Coronary artery (tissue), 2 donors: Measurements from ENCODE around the gene MACROH2A1.

ENCODE experiments used
- DNase-seq: peaks from one replicate; pipeline ENCODE4 v3.0.0-alpha.2; 2017; ENCODE audit warnings: low spot score
- H3K27ac ChIP-seq, 2 donors: fragments of 200-600 bp; sonication (generic); one replicate each; pipeline ENCODE4 v1.5.1; 2016 to 2019
- H3K4me3 ChIP-seq: fragments of 200-600 bp; sonication (generic); 2 replicates; pipeline ENCODE4 v1.5.1; 2016; ENCODE audit warnings: mild to moderate bottlenecking, moderate library complexity
- CTCF ChIP-seq: fragments of 200-600 bp; sonication (generic); IDR thresholded peaks from one replicate; pipeline ENCODE4 v1.5.1; 2019; ENCODE audit warnings: antibody characterized with exemption

Gene MACROH2A1

GRCh38 chr5:135313946-135314345, 85.1 kb downstream of the MACROH2A1 start:
- no peak for TF ChIP-seq CTCF
- Histone ChIP-seq H3K27ac (no peak overlapping the region), H3K4me3 (no peak overlapping the region)
- DNase-seq, result no peak

DNA sequence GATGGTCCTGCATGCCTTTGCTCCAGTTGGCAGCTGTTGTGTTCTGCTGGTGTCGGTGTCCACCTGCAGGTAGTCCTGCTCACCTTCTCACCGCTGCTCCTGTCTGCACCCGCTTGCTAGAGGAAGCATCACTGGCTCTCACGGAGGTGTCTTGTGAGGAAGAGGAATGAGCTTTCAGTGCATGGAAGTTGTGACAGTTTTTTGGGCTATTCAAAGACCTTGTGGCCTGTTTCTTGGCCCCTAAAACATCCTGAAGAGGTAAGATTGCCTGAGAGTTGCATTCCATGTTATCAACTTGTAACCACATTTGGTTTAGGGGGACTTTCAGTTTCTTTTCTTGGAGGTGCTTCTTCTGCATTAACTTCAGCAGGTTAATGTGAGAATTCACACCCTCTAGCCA, 85.6 kb downstream of the MACROH2A1 start:
- DNase-seq, result no peak
- no peak for TF ChIP-seq CTCF

DNA sequence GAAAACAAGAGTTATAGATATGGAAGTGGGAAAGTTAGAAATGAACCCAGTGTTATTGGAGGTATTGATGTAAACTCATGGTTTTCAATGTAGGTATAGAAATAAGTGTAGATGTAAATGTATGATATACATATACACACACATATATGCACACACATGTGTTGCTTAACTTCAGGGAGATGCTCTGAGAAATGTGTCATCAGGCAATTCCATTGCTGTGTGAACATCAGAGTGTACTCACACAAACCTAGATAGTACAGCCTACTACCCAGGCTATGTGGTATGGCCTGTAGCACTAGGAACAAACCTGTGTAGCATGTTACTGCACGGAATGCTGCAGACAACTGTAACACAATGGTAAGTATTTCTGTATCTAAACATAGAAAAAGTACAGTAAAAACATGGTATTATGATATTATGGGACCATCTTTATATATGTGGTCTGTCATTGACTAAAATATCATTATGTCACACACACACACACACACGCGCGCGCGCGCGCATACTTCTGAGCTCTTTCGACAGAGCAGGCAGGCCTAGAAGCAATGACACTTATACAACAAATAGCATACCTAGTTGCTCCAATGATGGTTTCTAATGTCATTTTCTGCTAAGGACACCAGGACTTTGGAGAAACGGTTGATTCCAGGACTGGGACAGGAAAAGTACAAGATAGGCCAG, 86.6 kb downstream of the MACROH2A1 start:
- Histone ChIP-seq H3K4me3 (no peak overlapping the region), H3K27ac (no peak overlapping the region)
- no peak for TF ChIP-seq CTCF
- no peak for DNase-seq

More for the DNA sequence above, 85.6 kb downstream of the MACROH2A1 start:
- Histone ChIP-seq H3K4me3 (no peak overlapping the region), H3K27ac (no peak overlapping the region)

GRCh38 chr5:135310328-135310989, 88.6 kb downstream of the MACROH2A1 start:
- DNase-seq, result no peak
- no peak overlapping the region for H3K4me3 ChIP-seq
- H3K27ac ChIP-seq, result no peak overlapping the region
- TF ChIP-seq CTCF, result no peak

DNA sequence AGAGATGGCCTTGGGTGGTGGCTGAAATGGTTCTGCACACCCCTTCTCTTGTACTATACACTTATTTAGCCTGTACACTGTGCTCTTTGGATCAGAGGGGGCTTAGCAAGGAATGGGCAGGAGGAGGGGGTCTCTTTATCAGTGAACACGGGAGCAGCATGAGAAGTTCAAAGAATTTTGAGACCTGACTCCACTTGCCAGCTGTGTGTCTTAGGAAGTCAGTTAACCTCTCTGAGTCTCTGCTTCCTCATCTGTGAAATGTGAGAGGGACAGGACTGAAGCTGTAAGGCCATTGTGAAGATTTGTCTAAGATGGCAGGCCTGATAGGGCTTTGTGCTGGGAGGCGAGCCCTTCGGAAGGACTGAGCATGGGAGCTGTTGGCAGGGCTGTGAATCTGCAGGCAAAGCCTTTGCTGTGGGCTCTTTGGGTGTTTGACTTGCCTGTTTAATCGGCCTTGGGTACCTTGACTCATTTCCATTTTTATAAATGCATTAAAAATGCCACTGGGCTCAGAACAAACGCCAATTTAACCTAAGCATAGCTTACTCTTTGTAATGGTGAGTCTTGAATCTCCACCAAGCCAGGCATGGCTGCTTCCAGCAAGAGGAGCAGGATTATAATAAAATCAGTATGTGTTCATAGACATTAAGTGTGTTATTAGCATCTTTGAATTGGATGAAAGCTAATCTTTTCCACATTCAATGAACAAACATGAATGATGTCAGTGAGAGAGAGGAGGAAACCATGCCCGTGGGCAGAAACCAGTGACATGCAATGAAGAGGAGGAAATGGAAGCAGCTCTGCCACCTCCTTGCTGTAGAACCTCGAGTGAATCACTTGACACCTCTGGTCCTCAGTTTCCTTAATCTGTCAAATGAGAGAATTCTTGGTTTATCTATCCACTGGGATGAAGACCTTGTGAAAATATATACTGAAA, 89.4 kb downstream of the MACROH2A1 start:
- Histone ChIP-seq H3K27ac (no peak overlapping the region), H3K4me3 (no peak overlapping the region)
- DNase-seq, result no peak
- TF ChIP-seq CTCF, result no peak

DNA sequence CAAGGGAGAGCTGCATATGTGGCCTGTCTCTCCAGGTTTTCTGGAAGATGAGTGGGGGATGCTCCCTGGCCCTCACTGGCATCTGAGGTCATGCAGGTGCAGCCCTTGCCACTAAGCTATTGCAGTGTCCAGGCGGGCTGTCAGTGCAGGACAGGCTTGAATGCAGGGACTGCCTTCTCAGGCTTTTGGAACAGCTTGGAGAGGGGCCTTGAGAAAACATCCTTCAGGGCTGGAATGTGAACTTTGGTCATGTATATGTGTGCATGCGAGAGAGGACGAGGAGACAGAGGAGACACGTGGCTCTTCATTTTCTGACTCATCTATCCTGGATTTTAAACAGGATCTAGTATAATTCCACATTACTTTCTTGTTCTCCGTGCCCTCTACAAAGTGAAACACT, 90.3 kb downstream of the MACROH2A1 start:
- no peak for TF ChIP-seq CTCF
- H3K4me3 ChIP-seq, result no peak overlapping the region
- no peak for DNase-seq
- H3K27ac ChIP-seq, result no peak overlapping the region
